NCI-H748 (cell line): ENCODE data around the gene FAM184B.
"Not testable (repeated sequence)": the region's sequence is repeated elsewhere in the genome, so short reads cannot be mapped to it uniquely, and the experiment has no call there.

Experiments used
- DNase-seq: peaks from one replicate; lab custom pipeline; 2025; ENCODE audit not compliant: unreplicated experiment; lab: John Stamatoyannopoulos, UW

Gene FAM184B

GRCh38 chr4:17719106-17719505, 62.3 kb downstream of the FAM184B start:
- no peak for DNase-seq

- DNase-seq, result no peak
These were observed 63.0 kb downstream of the FAM184B start for GRCh38 chr4:17718471-17718870.

GRCh38 chr4:17717301-17717700, 64.1 kb downstream of the FAM184B start:
- DNase-seq, result no peak

GRCh38 chr4:17715511-17715910, 65.9 kb downstream of the FAM184B start:
- no peak for DNase-seq

- DNase-seq, result no peak
These were observed 67.6 kb downstream of the FAM184B start for GRCh38 chr4:17713779-17714178.

DNA sequence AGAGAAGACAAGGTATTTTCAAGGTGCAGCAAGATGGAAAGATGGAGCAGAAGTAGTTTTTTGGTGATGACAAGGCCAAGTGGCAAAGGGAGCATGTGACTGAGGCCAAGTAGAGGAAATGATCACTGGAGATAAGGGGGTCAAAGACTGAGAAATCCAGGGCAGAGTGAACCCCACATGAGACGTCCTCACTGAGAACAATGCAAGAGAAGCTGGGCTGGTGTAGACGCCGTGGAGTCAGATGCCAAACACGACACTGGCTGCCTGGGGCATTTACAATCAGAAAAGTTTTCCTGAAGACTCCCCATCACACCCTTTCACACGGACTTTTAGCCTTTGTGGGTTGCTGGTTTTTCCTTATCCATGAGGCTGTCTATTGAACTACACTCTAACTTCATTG, 69.3 kb downstream of the FAM184B start:
- DNase-seq, result no peak

DNA sequence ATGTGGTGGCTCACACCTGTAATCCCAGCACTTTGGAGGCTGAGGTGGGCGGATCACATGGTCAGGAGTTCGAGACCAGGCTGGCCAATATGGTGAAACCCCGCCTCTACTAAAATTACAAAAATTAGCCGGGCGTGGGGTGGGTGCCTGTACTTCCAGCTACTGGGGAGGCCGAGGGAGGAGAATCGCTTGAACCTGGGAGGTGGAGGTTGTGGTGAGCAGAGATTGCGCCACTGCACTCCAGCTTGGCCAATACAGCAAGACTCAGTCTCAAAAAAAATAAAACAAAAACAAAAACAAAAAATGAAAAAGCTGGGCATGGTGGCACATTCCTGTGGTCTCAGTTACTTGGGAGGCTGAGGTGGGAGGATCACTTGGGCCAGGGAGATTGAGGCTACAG, 70.2 kb downstream of the FAM184B start:
- not testable (repeated sequence) for DNase-seq

DNA sequence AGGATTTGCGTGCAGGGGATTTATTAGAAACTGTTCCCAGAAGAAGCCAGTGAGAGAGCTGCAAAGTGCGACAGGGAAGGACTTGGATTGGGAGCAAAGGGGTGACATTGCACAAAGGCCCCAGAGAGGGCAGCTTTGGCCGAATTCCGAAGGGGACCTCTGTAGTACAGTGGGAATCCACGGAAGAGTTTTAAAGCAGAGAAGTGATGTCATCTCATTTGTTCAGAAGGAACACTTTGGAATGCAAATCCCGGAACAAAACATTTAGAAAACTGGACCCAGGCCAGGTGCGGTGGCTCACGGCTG, 71.7 kb downstream of the FAM184B start:
- no peak for DNase-seq

GRCh38 chr4:17708992-17709762, 72.2 kb downstream of the FAM184B start:
- DNase-seq, result no peak

DNA sequence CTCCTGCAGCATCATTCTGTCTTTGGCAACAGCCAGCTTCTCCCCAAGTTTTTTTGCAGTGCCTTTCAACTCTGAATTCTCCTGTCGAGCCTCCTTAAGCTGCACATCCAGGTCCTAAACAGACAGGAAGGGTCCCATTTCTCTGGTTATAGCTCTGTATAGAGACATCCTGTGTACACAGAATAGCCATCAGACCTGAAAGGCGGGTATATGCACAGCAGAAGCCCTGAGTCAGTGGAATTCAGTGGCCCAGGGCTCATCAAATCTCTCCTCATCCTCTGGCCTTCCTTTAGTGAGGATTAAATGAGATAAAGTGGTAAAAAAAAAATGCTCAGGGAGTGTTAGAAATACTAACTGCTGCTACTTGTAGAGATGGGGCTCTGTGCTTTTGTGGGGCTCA, 73.8 kb downstream of the FAM184B start:
- no peak for DNase-seq

- DNase-seq, result no peak
These were observed 76.3 kb downstream of the FAM184B start for GRCh38 chr4:17705107-17705506.

DNA sequence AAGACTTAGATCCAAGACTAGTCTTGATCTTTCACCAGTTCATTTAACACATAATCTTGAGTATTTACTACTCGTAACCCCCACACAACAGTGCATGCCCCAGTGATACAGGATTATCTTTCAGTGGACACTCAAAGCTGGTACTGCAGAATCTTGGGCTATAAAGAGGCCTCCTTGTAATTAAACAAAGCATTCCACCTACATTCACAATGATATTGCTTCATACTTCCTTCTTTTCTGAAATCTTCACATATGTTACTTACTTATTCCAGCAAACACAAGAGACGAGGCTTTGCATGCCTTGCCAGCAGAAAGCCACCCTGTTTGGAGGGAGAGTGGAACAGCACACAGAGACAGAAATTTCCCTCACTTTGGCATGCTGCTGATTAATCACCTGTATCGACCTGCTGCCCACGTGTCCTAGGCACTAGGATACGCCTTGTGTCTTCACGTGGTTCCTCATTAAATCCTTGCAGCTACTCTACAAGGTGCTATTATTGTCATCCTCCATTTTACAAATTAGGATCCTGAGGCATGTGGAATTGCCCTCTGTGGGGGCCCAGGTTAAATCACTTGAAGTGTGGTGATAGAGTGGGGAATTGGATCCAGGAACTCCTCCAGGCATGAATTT, 77.3 kb downstream of the FAM184B start:
- DNase-seq, result no peak

- DNase-seq, result peak; percentile 67
These were observed 78.8 kb downstream of the FAM184B start for GRCh38 chr4:17702641-17703040.

DNA sequence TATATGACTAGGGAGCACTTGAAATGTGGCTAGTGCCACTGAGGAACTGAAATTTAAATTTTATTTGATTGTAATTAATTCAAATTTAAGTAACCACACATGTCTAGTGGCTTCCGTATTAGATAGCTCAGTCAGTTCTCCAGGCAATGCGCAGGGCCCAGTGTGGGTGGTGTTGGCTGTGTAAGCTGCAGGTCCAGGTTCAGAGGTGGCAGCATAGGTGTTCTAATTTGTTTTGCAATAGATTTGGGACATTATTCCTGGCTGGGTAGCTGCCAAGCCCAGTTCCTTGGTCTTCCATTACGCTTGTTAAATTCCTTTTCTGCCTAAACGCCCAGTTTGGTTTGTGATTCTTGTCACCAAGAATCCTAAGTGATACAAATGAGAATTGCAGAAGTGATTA, 79.5 kb downstream of the FAM184B start:
- no peak for DNase-seq

DNA sequence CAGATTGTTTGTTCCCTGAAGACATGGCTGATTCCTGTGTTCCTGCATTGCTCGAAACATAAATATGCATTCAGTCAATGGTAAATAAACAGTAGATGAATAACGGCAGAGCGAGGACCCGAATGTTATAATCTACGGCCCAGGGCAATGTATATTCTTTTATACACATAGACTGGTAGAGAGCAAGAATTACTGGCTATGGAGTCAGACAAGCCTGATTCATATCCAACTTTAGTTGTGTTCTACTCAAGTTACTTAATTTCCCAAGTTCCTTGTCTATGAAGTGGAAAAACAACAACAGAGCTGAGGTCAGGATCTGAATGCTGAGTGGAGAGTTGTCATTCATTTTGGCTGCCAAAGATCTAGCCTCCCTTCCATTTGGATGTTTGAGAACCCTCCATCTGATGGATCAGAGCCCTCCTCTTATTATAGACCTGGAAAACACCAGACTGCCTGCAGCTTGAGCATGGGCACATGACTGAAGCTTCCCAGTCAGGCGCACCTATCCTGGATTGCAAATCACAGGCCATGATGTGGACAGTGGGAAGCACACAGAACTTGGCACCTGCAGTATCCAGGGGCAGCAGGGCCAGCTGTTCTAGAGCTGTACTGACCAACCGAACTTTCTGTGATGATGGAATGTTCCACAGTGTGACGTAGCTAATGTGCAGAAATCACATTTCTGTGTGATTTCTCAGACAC, 80.1 kb downstream of the FAM184B start:
- DNase-seq, result no peak

DNA sequence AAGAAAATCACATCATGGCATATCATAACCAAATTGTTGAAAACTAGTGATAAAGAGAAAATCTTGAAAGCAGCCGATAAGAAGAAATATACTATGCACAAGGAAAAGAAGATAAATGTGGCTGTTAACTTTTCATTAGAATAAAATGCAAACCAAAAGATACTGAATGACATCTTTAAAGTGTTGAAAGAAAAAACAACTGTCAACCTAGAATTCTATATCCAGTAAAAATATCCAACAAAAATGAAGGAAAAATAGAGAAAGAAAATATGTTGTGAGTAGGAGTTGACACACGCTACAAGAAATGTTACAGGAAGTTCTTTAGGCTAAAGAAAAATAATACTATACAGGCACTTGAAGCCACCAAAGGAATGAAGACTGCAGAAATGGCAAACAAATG, 82.0 kb downstream of the FAM184B start:
- no peak for DNase-seq

DNA sequence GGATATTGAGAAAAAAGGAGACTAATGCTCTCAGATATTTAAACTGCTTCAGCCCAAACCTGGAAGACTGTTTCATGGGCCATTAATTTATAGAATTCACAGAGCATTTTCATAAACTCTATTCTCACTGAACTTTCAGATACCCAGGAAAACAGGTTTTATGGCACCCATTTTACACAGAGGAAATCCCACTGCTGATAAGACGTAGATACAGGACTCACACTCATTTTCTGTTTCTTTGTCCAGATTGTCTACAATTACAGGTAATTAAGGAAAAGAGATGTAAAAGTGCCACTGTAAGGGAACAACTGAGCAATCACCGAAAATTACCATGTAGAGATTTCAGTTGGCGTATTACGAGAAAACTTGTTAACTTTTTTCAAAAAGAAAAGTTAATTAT, 83.3 kb downstream of the FAM184B start:
- no peak for DNase-seq

GRCh38 chr4:17695341-17695740, 86.1 kb downstream of the FAM184B start:
- no peak for DNase-seq

- no peak for DNase-seq
These were observed 86.9 kb downstream of the FAM184B start for GRCh38 chr4:17694552-17694951.

GRCh38 chr4:17690898-17691297, 90.5 kb downstream of the FAM184B start:
- no peak for DNase-seq

- DNase-seq, result no peak
These were observed 91.3 kb downstream of the FAM184B start for GRCh38 chr4:17690135-17690534.

- DNase-seq, result no peak
These were observed 93.4 kb downstream of the FAM184B start for GRCh38 chr4:17688011-17688441.
